B cell (primary cell): ENCODE measurements around the gene SLAIN2. TPM values are rescaled to one million over a fixed set of nuclear protein-coding genes. Genes with fewer than 3 reads are reported as not detected.

ENCODE experiments used
- ATAC-seq: fragments of 200-7000 bp; cut with Tn5 transposase; one replicate; pipeline ENCODE4 v1.10.0; 2021; ENCODE audit warnings: low read depth, mild to moderate bottlenecking, moderate number of reproducible peaks, moderate library complexity
- CTCF ChIA-PET: fragments of 350-600 bp; sonication (Branson Sonifier 250); formaldehyde crosslinking; loops from one replicate; lab custom pipeline; 2021; ENCODE audit warnings: antibody characterized with exemption, inconsistent platforms; lab: Charles Lee
- POLR2A ChIA-PET: fragments of 350-600 bp; sonication (Branson Sonifier 250); formaldehyde crosslinking; loops from one replicate; lab custom pipeline; 2021; ENCODE audit warnings: antibody characterized with exemption; lab: Charles Lee
- DNase-seq: peaks from one replicate; pipeline ENCODE4 v3.0.0; 2013
- H2AFZ ChIP-seq: 2 replicates; pipeline ENCODE4 v1.6.1; 2012; ENCODE audit warnings: mild to moderate bottlenecking, low read depth, low read length; ENCODE audit not compliant: insufficient read depth, poor library complexity, severe bottlenecking
- H3K27ac ChIP-seq, 2 donors: 1 replicate in 1 of 2; 2 replicates in 1 of 2; pipeline ENCODE4 v1.5.1; 2012 to 2013; ENCODE audit warnings: low read length in 2 of 2, mild to moderate bottlenecking in 2 of 2, moderate library complexity in 1 of 2
- H3K27me3 ChIP-seq, 4 experiments: fragments of 200-600 bp in 1 of 4; sonication (generic) in 1 of 4; replicated peaks in 1 of 4; 1 replicate in 2 of 4; 2 replicates in 2 of 4; pipeline versions ENCODE4 v1.6.1 to v1.7.0; 2013 to 2016; ENCODE audit warnings: low read length in 3 of 4, mild to moderate bottlenecking in 2 of 4, mixed read lengths in 1 of 4, moderate library complexity in 1 of 4; ENCODE audit not compliant: insufficient read depth in 4 of 4, control insufficient read depth in 3 of 4; ENCODE audit errors: control extremely low read depth in 1 of 4
- H3K36me3 ChIP-seq, 2 experiments: replicated peaks in 1 of 2; 1 replicate in 1 of 2; 2 replicates in 1 of 2; pipeline versions ENCODE4 v1.6.1 to v1.7.1; 2013; ENCODE audit warnings: low read length in 1 of 2; ENCODE audit not compliant: insufficient read depth in 2 of 2, control insufficient read depth in 1 of 2; ENCODE audit errors: control extremely low read depth in 1 of 2, extremely low read depth in 1 of 2
- H3K4me1 ChIP-seq, 2 donors: fragments of 200-600 bp in 1 of 2; sonication (generic) in 1 of 2; 1 replicate in 1 of 2; 2 replicates in 1 of 2; pipeline versions ENCODE4 v1.5.1 to v1.6.1; 2013 to 2017; ENCODE audit warnings: low read length in 2 of 2; ENCODE audit not compliant: control insufficient read depth in 2 of 2, insufficient read depth in 2 of 2
- H3K4me2 ChIP-seq: replicated peaks from 2 replicates; pipeline ENCODE3; 2012; ENCODE audit warnings: mild to moderate bottlenecking, low read depth, low read length; ENCODE audit not compliant: poor library complexity, severe bottlenecking
- H3K4me3 ChIP-seq, 5 experiments: fragments of 200-600 bp in 1 of 5; sonication (generic) in 1 of 5; 1 replicate in 3 of 5; 2 replicates in 2 of 5; pipeline versions ENCODE4 v1.5.1 to v1.7.0; 2011 to 2016; ENCODE audit warnings: low read length in 4 of 5, mild to moderate bottlenecking in 4 of 5, low read depth in 2 of 5, control low read depth in 1 of 5, moderate library complexity in 1 of 5; ENCODE audit not compliant: insufficient read depth in 1 of 5; ENCODE audit errors: control extremely low read depth in 1 of 5, extremely low read depth in 1 of 5
- H3K79me2 ChIP-seq: fragments of 200-600 bp; sonication (generic); one replicate; pipeline ENCODE4 v1.6.0; 2016; ENCODE audit warnings: low read length; ENCODE audit not compliant: control insufficient read depth, insufficient read depth
- H3K9ac ChIP-seq: fragments of 200-600 bp; sonication (generic); 2 replicates; pipeline ENCODE4 v1.6.1; 2017; ENCODE audit warnings: mild to moderate bottlenecking, low read length, moderate library complexity
- H3K9me3 ChIP-seq, 3 donors: one replicate each; pipeline versions ENCODE4 v1.6.1 to v1.7.1; 2013; ENCODE audit warnings: low read length in 2 of 3; ENCODE audit not compliant: control insufficient read depth in 2 of 3, insufficient read depth in 1 of 3; ENCODE audit errors: control extremely low read depth in 1 of 3
- H4K20me1 ChIP-seq: 2 replicates; pipeline ENCODE4 v1.6.0; 2012; ENCODE audit warnings: mild to moderate bottlenecking, low read length; ENCODE audit not compliant: insufficient read depth, control insufficient read depth, poor library complexity, severe bottlenecking
- H3K27ac Mint-ChIP-seq: one replicate; pipeline ENCODE4 v1.8.0; 2021; ENCODE audit warnings: mixed read lengths
- H3K27me3 Mint-ChIP-seq: one replicate; pipeline ENCODE4 v1.8.0; 2021; ENCODE audit warnings: mixed read lengths
- H3K4me1 Mint-ChIP-seq: one replicate; pipeline ENCODE4 v1.8.0; 2021; ENCODE audit warnings: mixed read lengths
- H3K4me3 Mint-ChIP-seq: one replicate; pipeline ENCODE4 v1.8.0; 2021; ENCODE audit warnings: mixed read lengths
- H3K9me3 Mint-ChIP-seq: one replicate; pipeline ENCODE4 v1.8.0; 2022; ENCODE audit warnings: mixed read lengths; ENCODE audit not compliant: insufficient read depth
- CTCF ChIP-seq: fragments of 200-600 bp; IDR thresholded peaks from one replicate; pipeline ENCODE4 v1.8.0; 2022; ENCODE audit warnings: antibody characterized with exemption, mild to moderate bottlenecking
- EZH2 ChIP-seq: IDR thresholded peaks from 2 replicates; pipeline ENCODE4 v1.6.1; 2012; ENCODE audit warnings: borderline replicate concordance, low read depth, mild to moderate bottlenecking, moderate library complexity, low read length; ENCODE audit not compliant: insufficient read depth, poor library complexity, severe bottlenecking
- WGBS: methylation state at CpG from one replicate; pipeline ENCODE4 v1.1.5; 2013; ENCODE audit warnings: missing lambda C conversion rate; ENCODE audit not compliant: insufficient coverage; 5-methylcytosine and 5-hydroxymethylcytosine counted together
- intact Hi-C: fragments of 100-400 bp; cut with micrococcal nuclease; formaldehyde crosslinking; loops from one replicate; pipeline ENCODE4 v1.10.0; 2022
- polyA plus RNA-seq: library from polyadenylated mRNA; depleted of rRNA; stranded (reverse); fragments of >200 nt; gene quantifications from 2 replicates; pipeline ENCODE4 v1.2.3, GENCODE V29; 2012
- total RNA-seq, 2 donors: library from RNA; stranded (reverse); fragments of 120-200 nt in 1 of 2; gene quantifications; 1 replicate in 1 of 2; 2 replicates in 1 of 2; pipeline versions ENCODE4 v1.2.3 to v1.2.4, GENCODE V29; 2013 to 2022

SLAIN2 gene
- total and polyA plus RNA-seq, 2 donors (not counting 1 experiment from before 2014, with no cell fraction given), result 19.7 to 69.1 TPM

DNA sequence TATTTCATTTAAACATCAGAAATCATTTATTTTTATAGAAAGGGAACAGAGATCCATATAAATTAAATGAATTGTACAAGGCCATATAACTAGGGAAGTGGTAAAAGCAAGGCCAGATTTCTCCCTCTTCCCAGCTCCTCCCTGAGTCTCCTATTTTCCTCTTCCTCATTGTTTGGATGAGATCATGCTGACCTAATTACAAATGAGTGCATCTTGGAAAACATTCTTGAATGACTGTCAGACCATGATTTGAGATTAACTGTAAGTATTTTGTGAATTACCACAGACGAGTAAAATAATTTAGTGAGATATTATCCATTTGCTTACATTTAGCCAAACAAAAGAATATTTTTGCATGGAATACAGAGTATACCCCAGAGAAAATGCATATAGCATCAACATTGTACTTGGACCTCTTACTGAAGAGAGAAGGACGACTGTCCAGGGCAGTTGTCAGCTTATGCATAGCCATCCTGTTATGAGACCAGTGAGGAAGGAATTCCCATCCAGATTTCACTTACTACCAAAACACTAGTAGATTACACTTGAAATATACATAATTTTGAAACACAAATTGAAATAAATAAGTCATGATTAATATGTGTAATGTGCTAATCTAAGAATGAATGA, 47.3 kb downstream of the SLAIN2 start:
- DNase-seq, result no peak
- intact Hi-C loops, result no loop called here
- no peak overlapping the region for H3K4me3 ChIP-seq
- no peak overlapping the region for H3K4me3 Mint-ChIP-seq
- H3K27me3 Mint-ChIP-seq, result no peaks in the 10 kb centered on the region
- POLR2A ChIA-PET, result no interaction called here
- H4K20me1 ChIP-seq, result no peaks in the 10 kb centered on the region
- H2AFZ ChIP-seq, result no peak overlapping the region
- peaks cover 16 to 32% of the 10 kb centered on the region in 2 experiments for H3K36me3 ChIP-seq
- H3K4me1 ChIP-seq, result no peaks in the 10 kb centered on the region
- ATAC-seq, result no peak
- no peaks in the 10 kb centered on the region for H3K9me3 ChIP-seq
- TF ChIP-seq EZH2, result no peak
- TF ChIP-seq CTCF, result no peak
- no peaks in the 10 kb centered on the region for H3K4me1 Mint-ChIP-seq
- CTCF ChIA-PET, result no interaction called here
- H3K27ac ChIP-seq, result no peak overlapping the region
- no peaks in the 10 kb centered on the region for H3K9me3 Mint-ChIP-seq
- no peaks in the 10 kb centered on the region for H3K79me2 ChIP-seq
- no CpG with 5 or more reads among the region's 2 CpGs for WGBS
- no peak overlapping the region for H3K27ac Mint-ChIP-seq
- H3K27me3 ChIP-seq, result no peaks in the 10 kb centered on the region
- H3K9ac ChIP-seq, result no peak overlapping the region
- H3K4me2 ChIP-seq, result no peak overlapping the region

DNA sequence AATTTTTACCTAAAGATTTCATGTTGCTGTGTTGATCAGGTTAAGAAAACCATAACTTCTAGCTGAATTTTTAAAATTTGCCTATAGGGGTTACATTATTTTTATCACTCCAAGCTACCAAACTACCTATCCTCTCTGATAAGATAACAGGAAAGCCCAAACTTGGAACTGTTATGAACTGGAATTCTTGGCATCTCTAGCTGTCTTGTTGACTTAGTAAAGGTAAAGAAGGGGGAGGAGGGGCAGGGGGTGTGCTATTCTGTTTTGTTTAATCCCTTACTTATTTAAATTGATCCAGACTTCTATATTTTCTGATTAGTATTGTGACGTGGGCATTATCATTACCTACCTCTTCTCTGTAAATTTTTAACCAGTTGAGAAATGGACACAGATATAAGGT, 54.7 kb downstream of the SLAIN2 start:
- TF ChIP-seq CTCF (no peak), EZH2 (no peak)
- Histone ChIP-seq H3K4me2 (no peak overlapping the region), H2AFZ (no peak overlapping the region), H3K4me3 (no peak overlapping the region), H3K79me2 (no peaks in the 10 kb centered on the region), H3K27ac (no peak overlapping the region), H3K36me3 (peaks cover 11 to 16% of the 10 kb centered on the region in 2 experiments), H3K4me1 (no peaks in the 10 kb centered on the region), H4K20me1 (no peaks in the 10 kb centered on the region), H3K9ac (no peak overlapping the region), H3K9me3 (peaks cover 0 to 1% (median 0%) of the 10 kb centered on the region in 3 donors), H3K27me3 (no peaks in the 10 kb centered on the region)
- DNase-seq (no peak), ATAC-seq (no peak)
- ChIA-PET POLR2A (no interaction called here), CTCF (no interaction called here)
- no peak overlapping the region for H3K4me3 Mint-ChIP-seq
- intact Hi-C loops, result no loop called here
- H3K27ac Mint-ChIP-seq, result no peak overlapping the region
- H3K4me1 Mint-ChIP-seq, result peaks cover 5% of the 10 kb centered on the region
- H3K27me3 Mint-ChIP-seq, result no peaks in the 10 kb centered on the region
- no CpG with 5 or more reads among the region's 1 CpG for WGBS
- H3K9me3 Mint-ChIP-seq, result no peaks in the 10 kb centered on the region
